Natural killer cell (primary cell): ENCODE results near the gene STX8. TPM values are rescaled to one million over a fixed set of nuclear protein-coding genes. Genes with fewer than 3 reads are reported as not detected.

Experiments
- ATAC-seq, 3 donors: fragments of 150-1000 bp in 2 of 3; fragments of 200-7000 bp in 1 of 3; cut with Tn5 transposase; 1 replicate in 1 of 3; 2 replicates in 2 of 3; pipeline ENCODE4 v1.10.0; 2021; ENCODE audit warnings: mild to moderate bottlenecking in 2 of 3, moderate library complexity in 2 of 3
- DNase-seq, 2 donors: peaks; one replicate each; pipeline versions ENCODE4 v3.0.0 to v3.0.0-alpha.2; 2013 to 2021; ENCODE audit warnings: mixed read lengths in 1 of 2
- H3K27ac ChIP-seq: one replicate; pipeline ENCODE4 v1.5.1; 2013; ENCODE audit warnings: mild to moderate bottlenecking, low read length
- H3K27me3 ChIP-seq: one replicate; pipeline ENCODE4 v1.6.1; 2013; ENCODE audit warnings: low read length; ENCODE audit not compliant: control insufficient read depth, insufficient read depth
- H3K36me3 ChIP-seq: one replicate; pipeline ENCODE4 v1.6.1; 2013; ENCODE audit warnings: low read length; ENCODE audit not compliant: control insufficient read depth, insufficient read depth
- H3K4me1 ChIP-seq: one replicate; pipeline ENCODE4 v1.6.1; 2013; ENCODE audit warnings: low read length; ENCODE audit not compliant: control insufficient read depth, insufficient read depth
- H3K4me3 ChIP-seq: one replicate; pipeline ENCODE4 v1.5.1; 2013; ENCODE audit warnings: low read length
- H3K9me3 ChIP-seq: one replicate; pipeline ENCODE4 v1.6.1; 2013; ENCODE audit warnings: low read length; ENCODE audit not compliant: control insufficient read depth, insufficient read depth
- H3K27ac Mint-ChIP-seq, 2 donors: one replicate each; pipeline ENCODE4 v1.8.0; 2022; ENCODE audit warnings: mild to moderate bottlenecking in 2 of 2, mixed read lengths in 2 of 2, moderate library complexity in 1 of 2
- H3K27me3 Mint-ChIP-seq, 2 donors: one replicate each; pipeline ENCODE4 v1.8.0; 2022; ENCODE audit warnings: low read depth in 2 of 2, mixed read lengths in 2 of 2
- H3K36me3 Mint-ChIP-seq: one replicate; pipeline ENCODE4 v1.8.0; 2022; ENCODE audit warnings: mixed read lengths
- H3K4me1 Mint-ChIP-seq, 2 donors: one replicate each; pipeline ENCODE4 v1.8.0; 2022; ENCODE audit warnings: mixed read lengths in 2 of 2
- H3K4me3 Mint-ChIP-seq: one replicate; pipeline ENCODE4 v1.8.0; 2022; ENCODE audit warnings: mild to moderate bottlenecking, moderate library complexity, mixed read lengths
- H3K9me3 Mint-ChIP-seq, 2 donors: one replicate each; pipeline ENCODE4 v1.8.0; 2022; ENCODE audit warnings: mixed read lengths in 2 of 2
- CTCF ChIP-seq: fragments of 200-600 bp; IDR thresholded peaks from one replicate; pipeline ENCODE4 v1.8.0; 2022; ENCODE audit warnings: antibody characterized with exemption
- WGBS: methylation state at CpG from one replicate; pipeline ENCODE4 v1.1.7; 2013; ENCODE audit warnings: missing lambda C conversion rate; ENCODE audit not compliant: insufficient coverage; 5-methylcytosine and 5-hydroxymethylcytosine counted together
- intact Hi-C: fragments of 100-400 bp; cut with micrococcal nuclease; formaldehyde crosslinking; loops from one replicate; pipeline ENCODE4 v1.14.2; 2022
- total RNA-seq, 4 donors: library from RNA; stranded (reverse); fragments of 120-200 nt in 1 of 4; gene quantifications; one replicate each; pipeline versions ENCODE4 v1.2.3 to v1.2.4, GENCODE V29; 2013 to 2022

Gene STX8
- total RNA-seq, 3 donors from 2014 or later (not counting 1 experiment from before 2014, with no cell fraction given) = 96.3 to 141 (median 120) TPM

GRCh38 chr17:9329251-9329921, 246.2 kb downstream of the STX8 start:
- 95% methylated on average over 9 of the region's 9 CpGs for WGBS
- no peak for TF ChIP-seq CTCF
- no peak overlapping the region for H3K4me3 Mint-ChIP-seq
- ATAC-seq = no peak
- intact Hi-C loops = no loop called here
- Histone ChIP-seq H3K27me3 (no peaks in the 10 kb centered on the region), H3K4me1 (no peaks in the 10 kb centered on the region), H3K4me3 (no peak overlapping the region), H3K36me3 (no peaks in the 10 kb centered on the region), H3K9me3 (peaks cover 1% of the 10 kb centered on the region), H3K27ac (no peak overlapping the region)
- no peak for DNase-seq
- no peaks in the 10 kb centered on the region for H3K36me3 Mint-ChIP-seq
- H3K4me1 Mint-ChIP-seq = peaks cover 7 to 9% of the 10 kb centered on the region in 2 donors
- H3K9me3 Mint-ChIP-seq = peaks cover 0 to 2% of the 10 kb centered on the region in 2 donors
- no peaks in the 10 kb centered on the region for H3K27me3 Mint-ChIP-seq
- no peak overlapping the region for H3K27ac Mint-ChIP-seq

- no peak for TF ChIP-seq CTCF
- Mint-ChIP-seq H3K27ac (no peak overlapping the region), H3K9me3 (no peaks in the 10 kb centered on the region), H3K27me3 (no peaks in the 10 kb centered on the region), H3K4me3 (no peak overlapping the region), H3K36me3 (no peaks in the 10 kb centered on the region), H3K4me1 (peaks cover 7 to 16% of the 10 kb centered on the region in 2 donors)
- ATAC-seq (no peak), DNase-seq (no peak)
- H3K36me3 ChIP-seq = no peaks in the 10 kb centered on the region
- 90% methylated on average over 1 of the region's 4 CpGs for WGBS
- H3K4me3 ChIP-seq = no peak overlapping the region
- no peak overlapping the region for H3K27ac ChIP-seq
- H3K27me3 ChIP-seq = no peaks in the 10 kb centered on the region
- no peaks in the 10 kb centered on the region for H3K4me1 ChIP-seq
- intact Hi-C loops = no loop called here
- no peaks in the 10 kb centered on the region for H3K9me3 ChIP-seq
Measured at GRCh38 chr17:9324864-9325263, 250.8 kb downstream of the STX8 start.

GRCh38 chr17:9322326-9322725, 253.3 kb downstream of the STX8 start:
- no peak overlapping the region for H3K4me3 ChIP-seq
- no peaks in the 10 kb centered on the region for H3K4me1 ChIP-seq
- intact Hi-C loops = no loop called here
- H3K27ac ChIP-seq = no peak overlapping the region
- H3K36me3 ChIP-seq = no peaks in the 10 kb centered on the region
- DNase-seq = no peak
- Mint-ChIP-seq H3K4me3 (no peak overlapping the region), H3K4me1 (peaks cover 0 to 11% of the 10 kb centered on the region in 2 donors), H3K9me3 (peaks cover 2% of the 10 kb centered on the region in 2 donors), H3K27ac (no peak overlapping the region), H3K36me3 (no peaks in the 10 kb centered on the region), H3K27me3 (no peaks in the 10 kb centered on the region)
- no peak for ATAC-seq
- no peaks in the 10 kb centered on the region for H3K9me3 ChIP-seq
- WGBS = 74% methylated on average over 2 of the region's 2 CpGs
- no peak for TF ChIP-seq CTCF
- no peaks in the 10 kb centered on the region for H3K27me3 ChIP-seq

- TF ChIP-seq CTCF = no peak
- Histone ChIP-seq H3K36me3 (no peaks in the 10 kb centered on the region), H3K4me1 (no peaks in the 10 kb centered on the region), H3K4me3 (no peak overlapping the region), H3K27me3 (no peaks in the 10 kb centered on the region), H3K27ac (no peak overlapping the region), H3K9me3 (no peaks in the 10 kb centered on the region)
- no peaks in the 10 kb centered on the region for H3K36me3 Mint-ChIP-seq
- H3K4me1 Mint-ChIP-seq = peaks cover 0 to 15% of the 10 kb centered on the region in 2 donors
- DNase-seq (no peak), ATAC-seq (no peak)
- H3K27ac Mint-ChIP-seq = no peak overlapping the region
- 91% methylated on average over 5 of the region's 5 CpGs for WGBS
- intact Hi-C loops = no loop called here
- H3K27me3 Mint-ChIP-seq = no peaks in the 10 kb centered on the region
- H3K9me3 Mint-ChIP-seq = peaks cover 2 to 4% of the 10 kb centered on the region in 2 donors
- no peak overlapping the region for H3K4me3 Mint-ChIP-seq
Measured at GRCh38 chr17:9321890-9322289, 253.7 kb downstream of the STX8 start.
